Activated T-cell treated with anti-CD3 and anti-CD28 coated beads, Interleukin-2, amount 50 U/mL, for 72 hours (primary cell): ENCODE measurements around the gene MNAT1. TPM values are rescaled to one million over a fixed set of nuclear protein-coding genes. Genes with fewer than 3 reads are reported as not detected.
A peak's percentile ranks its signal among the peaks of the same experiment; 100 is the strongest.

Source experiments
- ATAC-seq, 2 donors: fragments of 150-1000 bp; cut with Tn5 transposase; replicated peaks in 1 of 2; 2 replicates each; pipeline ENCODE4 v1.10.0; 2021; ENCODE audit warnings: moderate library complexity in 2 of 2, mild to moderate bottlenecking in 1 of 2
- DNase-seq, 2 donors: peaks; one replicate each; pipeline ENCODE4 v3.0.0; 2021 to 2022; ENCODE audit warnings: mixed read lengths in 1 of 2
- H3K27ac Mint-ChIP-seq: one replicate; pipeline ENCODE4 v1.8.0; 2022; ENCODE audit warnings: mild to moderate bottlenecking, moderate library complexity, mixed read lengths
- H3K27me3 Mint-ChIP-seq: one replicate; pipeline ENCODE4 v1.8.0; 2022; ENCODE audit warnings: low read depth, mixed read lengths
- H3K36me3 Mint-ChIP-seq, 2 donors: one replicate each; pipeline ENCODE4 v1.8.0; 2022; ENCODE audit warnings: mixed read lengths in 2 of 2, mild to moderate bottlenecking in 1 of 2; ENCODE audit not compliant: insufficient read depth in 2 of 2
- H3K4me1 Mint-ChIP-seq: one replicate; pipeline ENCODE4 v1.8.0; 2022; ENCODE audit warnings: low read depth, mixed read lengths
- H3K4me3 Mint-ChIP-seq, 2 donors: one replicate each; pipeline ENCODE4 v1.8.0; 2022; ENCODE audit warnings: mild to moderate bottlenecking in 2 of 2, mixed read lengths in 2 of 2, moderate library complexity in 2 of 2
- H3K9me3 Mint-ChIP-seq, 2 donors: one replicate each; pipeline ENCODE4 v1.8.0; 2022; ENCODE audit warnings: mixed read lengths in 2 of 2
- total RNA-seq, 2 donors: library from RNA; stranded (reverse); gene quantifications; one replicate each; pipeline ENCODE4 v1.2.3, GENCODE V29; 2022

Gene MNAT1
- total RNA-seq, 2 donors from 2014 or later: 45.4 to 51.3 TPM

DNA sequence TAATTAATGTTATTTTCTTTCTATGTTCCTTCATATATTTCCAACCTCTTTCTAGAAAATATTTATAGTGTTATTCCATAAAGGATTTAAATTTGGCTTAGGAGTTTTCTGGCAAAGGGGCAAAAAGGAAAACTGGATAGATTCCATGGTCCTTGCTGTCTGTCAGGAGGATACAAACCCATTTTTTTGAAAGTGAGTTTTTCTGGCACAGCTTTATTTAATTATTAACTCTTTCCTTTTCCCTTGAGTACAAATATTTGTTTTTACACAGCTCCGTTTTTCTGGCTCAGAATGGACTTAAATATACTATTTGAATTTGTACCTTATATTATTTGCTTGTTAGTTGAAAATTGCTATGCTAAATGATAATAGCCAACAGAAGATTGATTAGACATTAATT lies 56.3 kb downstream of the MNAT1 start:
- no peak overlapping the region for H3K4me3 Mint-ChIP-seq
- H3K9me3 Mint-ChIP-seq: no peaks in the 10 kb centered on the region
- no peak overlapping the region for H3K27ac Mint-ChIP-seq
- peaks cover 6% of the 10 kb centered on the region for H3K4me1 Mint-ChIP-seq
- H3K27me3 Mint-ChIP-seq: no peaks in the 10 kb centered on the region
- ATAC-seq: no peak
- H3K36me3 Mint-ChIP-seq: no peaks in the 10 kb centered on the region
- no peak for DNase-seq

DNA sequence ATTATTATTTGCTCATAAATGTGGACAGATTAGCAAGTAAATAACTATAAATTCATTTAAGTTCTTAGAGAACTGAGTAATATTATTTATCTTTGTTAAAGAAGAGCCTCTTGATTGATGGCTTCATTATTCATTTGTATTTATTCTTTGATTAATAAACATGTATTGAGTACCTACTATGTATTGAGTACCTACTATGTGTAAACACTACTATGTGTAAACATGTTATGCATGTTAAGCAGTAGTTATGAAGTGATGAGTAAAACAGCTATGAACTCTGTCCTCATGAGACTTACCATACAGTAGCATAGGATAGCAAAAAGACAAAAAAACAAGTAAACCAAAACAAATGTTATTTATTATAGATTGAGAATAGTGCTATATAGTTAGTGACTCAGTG lies 61.9 kb downstream of the MNAT1 start:
- DNase-seq: no peak
- Mint-ChIP-seq H3K27me3 (no peaks in the 10 kb centered on the region), H3K36me3 (peaks cover 0 to 1% of the 10 kb centered on the region in 2 donors), H3K27ac (no peak overlapping the region), H3K9me3 (no peaks in the 10 kb centered on the region), H3K4me3 (no peak overlapping the region), H3K4me1 (no peaks in the 10 kb centered on the region)
- ATAC-seq: no peak

DNA sequence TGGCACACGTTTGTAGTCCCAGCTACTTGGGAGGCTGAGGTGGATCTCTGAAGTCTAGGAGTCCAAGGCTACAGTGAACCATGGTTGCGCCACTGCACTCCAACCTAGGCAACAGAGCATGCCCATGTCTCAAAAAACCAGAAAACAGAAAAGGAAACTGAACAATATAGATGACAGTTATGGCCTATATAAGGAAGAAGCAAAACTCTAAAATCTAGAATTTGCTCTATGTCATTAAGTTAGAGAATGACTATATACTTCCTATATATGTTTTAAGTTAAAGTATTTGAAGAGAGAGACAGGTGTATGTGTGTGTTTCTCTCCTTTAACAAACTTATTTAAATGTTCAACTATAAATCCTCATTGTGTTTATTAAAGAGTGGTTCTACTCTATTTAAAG lies 65.8 kb downstream of the MNAT1 start:
- no peaks in the 10 kb centered on the region for H3K4me1 Mint-ChIP-seq
- H3K9me3 Mint-ChIP-seq: no peaks in the 10 kb centered on the region
- no peaks in the 10 kb centered on the region for H3K27me3 Mint-ChIP-seq
- peaks cover 0 to 3% of the 10 kb centered on the region in 2 donors for H3K36me3 Mint-ChIP-seq
- no peak overlapping the region for H3K27ac Mint-ChIP-seq
- peak in 1 of 2 donors; percentile 69 for ATAC-seq
- no peak for DNase-seq
- no peak overlapping the region for H3K4me3 Mint-ChIP-seq

DNA sequence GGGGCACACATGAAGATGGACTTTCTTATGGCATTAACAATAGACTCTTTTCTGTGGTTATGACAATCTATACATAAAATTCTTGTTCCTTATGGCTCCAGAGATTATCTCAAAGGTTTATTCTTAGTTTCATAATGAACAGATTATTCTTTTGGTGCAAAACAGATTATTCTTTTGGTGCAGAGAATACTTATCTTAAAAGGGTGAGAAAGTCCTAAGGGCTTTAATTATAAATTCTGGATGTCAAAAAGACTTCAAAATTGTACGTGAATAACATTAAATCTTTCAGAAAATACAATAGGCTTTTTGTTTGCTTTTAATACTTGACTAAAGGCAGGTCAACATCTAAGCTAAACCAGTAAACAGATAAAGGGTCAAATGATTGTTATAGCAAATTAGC lies 69.3 kb downstream of the MNAT1 start:
- peaks cover 9% of the 10 kb centered on the region for H3K4me1 Mint-ChIP-seq

DNA sequence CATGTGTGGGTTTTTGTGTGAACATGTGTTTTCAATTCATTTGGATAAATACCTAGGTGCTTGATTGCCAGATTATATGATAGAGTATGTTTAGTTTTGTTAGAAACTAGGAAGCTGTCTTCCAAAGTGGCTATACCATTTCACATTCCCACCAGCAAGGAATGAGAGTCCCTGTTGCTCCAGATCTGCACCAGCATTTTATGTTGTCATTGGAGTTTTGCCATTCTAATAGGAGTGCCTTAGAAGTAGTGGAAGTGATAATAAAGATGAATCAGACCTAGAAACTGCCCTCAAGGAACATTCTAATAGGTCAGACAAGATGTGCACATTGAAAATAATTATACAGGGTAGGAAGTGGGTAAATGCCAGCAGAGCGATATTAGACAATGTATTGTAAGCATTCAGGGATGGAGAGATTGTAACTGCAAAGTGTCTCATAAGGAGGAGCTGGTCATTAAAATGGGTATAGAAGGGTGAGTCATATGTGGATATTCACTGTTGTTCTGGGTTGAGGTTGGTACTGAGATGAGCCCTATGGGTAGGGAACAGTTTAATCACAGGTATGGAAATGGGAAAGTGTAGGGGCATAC lies 71.4 kb downstream of the MNAT1 start:
- ATAC-seq (peak; percentile 94), DNase-seq (no peak)
- peaks cover 9% of the 10 kb centered on the region for H3K4me1 Mint-ChIP-seq
- H3K27ac Mint-ChIP-seq: no peak overlapping the region
- no peaks in the 10 kb centered on the region for H3K27me3 Mint-ChIP-seq
- H3K36me3 Mint-ChIP-seq: peaks cover 0 to 4% of the 10 kb centered on the region in 2 donors
- no peak overlapping the region for H3K4me3 Mint-ChIP-seq
- no peaks in the 10 kb centered on the region for H3K9me3 Mint-ChIP-seq

More for the DNA sequence above, 69.3 kb downstream of the MNAT1 start:
- ATAC-seq (no peak), DNase-seq (no peak)
- Mint-ChIP-seq H3K27ac (no peak overlapping the region), H3K4me3 (no peak overlapping the region), H3K27me3 (no peaks in the 10 kb centered on the region), H3K9me3 (no peaks in the 10 kb centered on the region), H3K36me3 (peaks cover 0 to 4% of the 10 kb centered on the region in 2 donors)

DNA sequence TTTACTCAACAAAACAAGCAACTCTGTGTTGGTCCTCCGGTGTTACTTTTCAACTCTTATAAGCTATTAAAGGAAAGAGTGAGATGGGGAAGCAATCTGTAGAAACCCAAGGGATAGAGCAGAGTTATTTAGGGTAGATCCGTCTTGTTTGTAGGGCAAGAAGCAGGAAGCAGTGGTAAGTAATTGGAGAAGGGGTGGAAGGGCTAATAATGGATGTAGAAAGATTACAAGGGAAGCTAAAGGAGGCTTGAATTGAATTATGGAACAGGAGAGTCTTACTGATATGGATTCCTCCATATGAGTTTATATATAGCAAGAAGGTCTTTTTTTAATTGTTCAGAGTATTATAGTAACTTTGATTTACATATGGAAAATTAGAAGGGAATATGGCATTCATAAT lies 72.7 kb downstream of the MNAT1 start:
- Mint-ChIP-seq H3K36me3 (peaks cover 4% of the 10 kb centered on the region in 2 donors), H3K4me1 (peaks cover 9% of the 10 kb centered on the region), H3K27me3 (no peaks in the 10 kb centered on the region), H3K9me3 (no peaks in the 10 kb centered on the region), H3K27ac (no peak overlapping the region), H3K4me3 (no peak overlapping the region)
- ATAC-seq: no peak
- no peak for DNase-seq

DNA sequence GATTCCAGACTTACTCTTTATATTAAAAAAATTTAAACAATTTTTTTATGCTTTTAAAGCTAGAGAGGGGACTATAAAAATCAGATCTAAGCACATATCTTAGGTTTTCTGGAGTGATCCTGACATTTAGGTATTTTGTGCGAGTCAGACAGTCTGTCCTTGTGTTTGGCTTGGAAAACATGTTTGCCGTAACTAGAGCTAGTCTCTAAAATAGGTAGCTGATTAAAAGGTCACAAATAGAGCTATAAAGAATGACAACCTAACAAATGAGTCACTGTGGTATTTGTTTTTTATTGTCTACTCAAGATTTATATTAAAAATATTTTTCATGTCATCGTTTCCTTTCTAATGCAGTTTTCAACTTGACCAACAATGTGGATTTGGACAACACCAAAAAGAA lies 73.4 kb downstream of the MNAT1 start:
- peaks cover 6 to 9% of the 10 kb centered on the region in 2 donors for H3K36me3 Mint-ChIP-seq
- H3K27me3 Mint-ChIP-seq: no peaks in the 10 kb centered on the region
- no peak overlapping the region for H3K4me3 Mint-ChIP-seq
- H3K4me1 Mint-ChIP-seq: peaks cover 9% of the 10 kb centered on the region
- H3K27ac Mint-ChIP-seq: no peak overlapping the region
- H3K9me3 Mint-ChIP-seq: no peaks in the 10 kb centered on the region
- DNase-seq (no peak), ATAC-seq (no peak)

DNA sequence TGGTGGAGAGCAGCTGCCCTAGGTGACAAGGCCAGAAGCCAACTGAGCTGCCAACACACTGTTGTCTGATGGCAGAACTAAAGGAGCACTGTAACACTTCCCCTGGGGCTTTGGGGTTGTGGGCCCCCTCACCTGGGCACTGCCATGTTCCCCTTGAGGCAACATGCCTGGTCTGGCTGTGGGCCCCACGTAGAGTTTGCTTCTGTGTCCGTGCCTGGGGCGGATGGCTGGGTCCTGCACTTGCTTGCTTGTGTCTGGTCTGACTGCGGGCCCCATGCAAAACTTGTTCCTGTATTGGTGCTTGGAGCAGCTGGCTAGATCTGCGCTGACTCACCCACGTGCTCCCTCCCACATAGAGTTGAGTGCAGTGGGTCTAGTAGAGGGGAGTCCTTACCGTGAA lies 78.4 kb downstream of the MNAT1 start:
- DNase-seq (no peak), ATAC-seq (no peak)
- no peaks in the 10 kb centered on the region for H3K9me3 Mint-ChIP-seq
- H3K36me3 Mint-ChIP-seq: peaks cover 4 to 11% of the 10 kb centered on the region in 2 donors
- H3K27me3 Mint-ChIP-seq: no peaks in the 10 kb centered on the region
- no peak overlapping the region for H3K4me3 Mint-ChIP-seq
- H3K4me1 Mint-ChIP-seq: no peaks in the 10 kb centered on the region
- H3K27ac Mint-ChIP-seq: no peak overlapping the region

DNA sequence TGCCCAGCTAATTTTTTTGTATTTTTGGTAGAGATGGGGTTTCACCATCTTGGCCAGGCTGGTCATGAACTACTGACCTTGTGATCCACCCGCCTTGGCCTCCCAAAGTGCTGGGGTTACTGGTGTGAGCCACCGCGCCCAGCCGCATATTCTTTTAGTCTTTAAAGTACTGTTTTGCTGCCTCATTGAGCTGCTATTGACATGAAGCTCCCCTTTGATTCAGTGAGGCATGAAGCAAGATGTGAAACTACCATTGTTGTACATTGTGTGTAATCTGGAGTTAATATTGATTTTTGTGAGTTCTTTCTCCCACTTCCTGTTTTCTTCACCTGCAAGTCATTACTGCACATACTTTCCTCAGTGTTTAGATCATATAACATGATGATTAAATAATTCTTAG lies 80.8 kb downstream of the MNAT1 start:
- DNase-seq (no peak), ATAC-seq (no peak)
- no peaks in the 10 kb centered on the region for H3K4me1 Mint-ChIP-seq
- no peaks in the 10 kb centered on the region for H3K27me3 Mint-ChIP-seq
- no peak overlapping the region for H3K4me3 Mint-ChIP-seq
- H3K9me3 Mint-ChIP-seq: no peaks in the 10 kb centered on the region
- H3K36me3 Mint-ChIP-seq: peaks cover 4 to 12% of the 10 kb centered on the region in 2 donors
- H3K27ac Mint-ChIP-seq: no peak overlapping the region

DNA sequence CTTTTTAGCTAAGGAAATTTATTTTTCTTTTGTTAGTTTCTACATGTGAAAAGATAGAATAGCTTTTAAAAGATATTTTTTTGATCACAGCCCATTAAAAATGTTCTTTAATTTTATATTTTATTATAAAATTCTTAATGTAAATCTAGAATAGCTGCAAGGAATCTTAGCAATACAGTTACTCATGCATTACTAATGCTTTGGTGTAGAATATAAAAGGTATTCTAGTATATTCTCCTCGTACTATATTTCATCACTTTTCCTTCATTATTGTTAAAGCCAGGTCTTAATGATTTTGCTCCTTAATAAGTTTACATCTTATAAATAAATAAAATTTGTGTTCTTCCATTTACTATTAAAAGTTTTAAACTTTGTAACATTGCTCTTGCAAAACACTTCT lies 82.6 kb downstream of the MNAT1 start:
- Mint-ChIP-seq H3K36me3 (peaks cover 4 to 11% of the 10 kb centered on the region in 2 donors), H3K4me1 (no peaks in the 10 kb centered on the region), H3K27me3 (no peaks in the 10 kb centered on the region), H3K4me3 (no peak overlapping the region), H3K9me3 (no peaks in the 10 kb centered on the region), H3K27ac (no peak overlapping the region)
- ATAC-seq (no peak), DNase-seq (no peak)

DNA sequence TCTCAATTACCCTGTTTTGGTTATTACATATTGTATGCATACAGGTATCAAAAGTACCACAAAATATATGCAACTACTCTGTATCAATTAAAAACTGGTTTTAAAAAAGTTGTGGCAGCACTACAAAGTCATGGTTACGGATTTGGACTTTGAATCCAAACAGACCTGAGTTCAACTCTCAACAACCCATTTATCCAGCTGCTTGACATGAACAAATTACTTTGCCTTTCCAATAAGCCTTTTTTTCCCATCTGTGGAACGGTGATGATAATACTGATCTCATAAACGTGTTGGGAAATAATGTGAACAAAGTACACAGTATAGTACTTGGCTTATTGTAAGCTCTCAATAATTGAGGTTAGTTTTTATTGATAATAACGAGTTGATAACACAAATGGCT lies 85.0 kb downstream of the MNAT1 start:
- no peak overlapping the region for H3K4me3 Mint-ChIP-seq
- peaks cover 0 to 5% of the 10 kb centered on the region in 2 donors for H3K36me3 Mint-ChIP-seq
- no peaks in the 10 kb centered on the region for H3K9me3 Mint-ChIP-seq
- DNase-seq: no peak
- H3K4me1 Mint-ChIP-seq: no peaks in the 10 kb centered on the region
- ATAC-seq: no peak
- H3K27me3 Mint-ChIP-seq: no peaks in the 10 kb centered on the region
- H3K27ac Mint-ChIP-seq: no peak overlapping the region

DNA sequence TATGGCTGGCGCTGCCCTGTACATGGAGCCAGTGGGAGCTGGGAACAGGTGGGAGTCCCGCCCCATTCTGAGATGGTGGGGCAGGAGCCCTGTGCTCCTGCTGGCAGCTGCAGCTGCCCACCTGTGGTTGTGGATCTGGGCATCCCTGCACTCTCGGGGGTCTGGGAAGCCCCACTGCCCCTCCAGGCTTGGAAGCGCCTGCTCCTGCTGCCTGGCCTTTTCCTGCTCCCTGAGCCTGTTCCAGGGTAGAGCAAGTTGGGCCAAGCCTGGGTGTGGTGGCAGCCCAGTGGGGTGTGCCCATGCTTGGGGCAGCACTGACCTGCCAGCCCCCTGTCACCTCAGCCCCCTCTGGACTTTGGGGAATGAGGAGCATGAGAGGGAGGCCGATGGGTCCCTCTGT lies 104.0 kb downstream of the MNAT1 start:
- Mint-ChIP-seq H3K4me3 (no peak overlapping the region), H3K4me1 (no peaks in the 10 kb centered on the region), H3K9me3 (peaks cover 4 to 6% of the 10 kb centered on the region in 2 donors), H3K27ac (no peak overlapping the region), H3K27me3 (no peaks in the 10 kb centered on the region), H3K36me3 (peaks cover 9 to 19% of the 10 kb centered on the region in 2 donors)
- DNase-seq (no peak), ATAC-seq (no peak)

DNA sequence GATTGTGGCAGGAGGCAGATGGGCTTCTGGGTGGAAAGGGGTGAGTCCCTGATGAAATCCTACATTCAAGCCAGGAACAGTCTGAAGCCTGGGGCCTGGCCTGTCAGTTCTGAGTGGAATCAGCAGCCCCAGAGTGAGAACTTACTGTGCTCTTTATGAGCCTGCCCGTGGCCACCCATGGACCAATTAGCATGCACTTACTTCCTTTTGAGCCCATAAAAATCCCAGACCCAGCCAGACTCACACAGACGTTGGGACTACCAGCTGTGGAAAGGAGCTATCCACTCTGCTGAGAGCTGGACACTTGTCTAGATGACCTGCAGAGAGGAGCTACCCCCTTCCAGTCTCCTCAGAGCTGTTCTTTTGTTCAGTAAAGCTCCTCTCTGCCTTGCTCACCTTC lies 104.5 kb downstream of the MNAT1 start:
- H3K4me3 Mint-ChIP-seq: no peak overlapping the region
- no peaks in the 10 kb centered on the region for H3K4me1 Mint-ChIP-seq
- ATAC-seq: no peak
- no peak for DNase-seq
- peaks cover 9 to 16% of the 10 kb centered on the region in 2 donors for H3K36me3 Mint-ChIP-seq
- H3K27me3 Mint-ChIP-seq: no peaks in the 10 kb centered on the region
- H3K27ac Mint-ChIP-seq: no peak overlapping the region
- H3K9me3 Mint-ChIP-seq: peaks cover 4 to 6% of the 10 kb centered on the region in 2 donors

DNA sequence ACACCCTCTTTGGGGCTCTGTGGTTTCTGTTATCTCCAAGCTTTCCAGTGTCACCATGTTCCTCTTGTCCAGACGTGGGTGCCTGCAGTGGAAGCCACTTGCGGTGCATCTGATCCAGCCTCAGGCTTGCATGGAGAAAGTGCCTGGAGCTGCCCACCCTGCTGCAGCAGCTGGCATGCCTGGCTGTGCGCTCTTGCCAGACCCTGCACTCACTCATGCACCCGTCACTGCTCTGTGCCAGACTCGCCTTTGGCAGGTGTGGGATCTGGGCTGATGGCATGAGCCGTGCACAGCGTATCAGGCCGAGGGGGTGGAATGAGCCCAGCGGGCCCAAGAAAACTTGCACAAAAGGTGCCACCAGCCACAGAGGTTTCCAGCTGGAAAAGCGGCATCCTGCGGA lies 105.1 kb downstream of the MNAT1 start:
- H3K36me3 Mint-ChIP-seq: peaks cover 9 to 14% of the 10 kb centered on the region in 2 donors
- H3K4me1 Mint-ChIP-seq: no peaks in the 10 kb centered on the region
- ATAC-seq (no peak), DNase-seq (no peak)
- no peak overlapping the region for H3K27ac Mint-ChIP-seq
- H3K9me3 Mint-ChIP-seq: peaks cover 4 to 6% of the 10 kb centered on the region in 2 donors
- no peak overlapping the region for H3K4me3 Mint-ChIP-seq
- no peaks in the 10 kb centered on the region for H3K27me3 Mint-ChIP-seq
